ENCODE data around the gene OCA2.
"Not testable (repeated sequence)": the region's sequence is repeated elsewhere in the genome, so short reads cannot be mapped to it uniquely, and the experiment has no call there.

- TF ChIP-seq, protein P1, sequence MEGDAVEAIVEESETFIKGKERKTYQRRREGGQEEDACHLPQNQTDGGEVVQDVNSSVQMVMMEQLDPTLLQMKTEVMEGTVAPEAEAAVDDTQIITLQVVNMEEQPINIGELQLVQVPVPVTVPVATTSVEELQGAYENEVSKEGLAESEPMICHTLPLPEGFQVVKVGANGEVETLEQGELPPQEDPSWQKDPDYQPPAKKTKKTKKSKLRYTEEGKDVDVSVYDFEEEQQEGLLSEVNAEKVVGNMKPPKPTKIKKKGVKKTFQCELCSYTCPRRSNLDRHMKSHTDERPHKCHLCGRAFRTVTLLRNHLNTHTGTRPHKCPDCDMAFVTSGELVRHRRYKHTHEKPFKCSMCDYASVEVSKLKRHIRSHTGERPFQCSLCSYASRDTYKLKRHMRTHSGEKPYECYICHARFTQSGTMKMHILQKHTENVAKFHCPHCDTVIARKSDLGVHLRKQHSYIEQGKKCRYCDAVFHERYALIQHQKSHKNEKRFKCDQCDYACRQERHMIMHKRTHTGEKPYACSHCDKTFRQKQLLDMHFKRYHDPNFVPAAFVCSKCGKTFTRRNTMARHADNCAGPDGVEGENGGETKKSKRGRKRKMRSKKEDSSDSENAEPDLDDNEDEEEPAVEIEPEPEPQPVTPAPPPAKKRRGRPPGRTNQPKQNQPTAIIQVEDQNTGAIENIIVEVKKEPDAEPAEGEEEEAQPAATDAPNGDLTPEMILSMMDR (IDR thresholded peaks at IDR 0.05): not testable (repeated sequence)
- not testable (repeated sequence) for TF ChIP-seq POLR2A (IDR thresholded peaks at IDR 0.05)
Measured at GRCh38 chr15:27848936-27849335, 250.2 kb downstream of the OCA2 start.
